ENCODE results near the gene SLC9B2.

- no peak for TF ChIP-seq CTCF (IDR thresholded peaks at IDR 0.05)
- TF ChIP-seq POLR2A (IDR thresholded peaks at IDR 0.05): no peak
Measured at GRCh38 chr4:103012551-103012950, 64.0 kb downstream of the SLC9B2 start.

Measured in body of pancreas (tissue), 4 donors.